ENCODE measurements around the gene AGMAT.

DNA sequence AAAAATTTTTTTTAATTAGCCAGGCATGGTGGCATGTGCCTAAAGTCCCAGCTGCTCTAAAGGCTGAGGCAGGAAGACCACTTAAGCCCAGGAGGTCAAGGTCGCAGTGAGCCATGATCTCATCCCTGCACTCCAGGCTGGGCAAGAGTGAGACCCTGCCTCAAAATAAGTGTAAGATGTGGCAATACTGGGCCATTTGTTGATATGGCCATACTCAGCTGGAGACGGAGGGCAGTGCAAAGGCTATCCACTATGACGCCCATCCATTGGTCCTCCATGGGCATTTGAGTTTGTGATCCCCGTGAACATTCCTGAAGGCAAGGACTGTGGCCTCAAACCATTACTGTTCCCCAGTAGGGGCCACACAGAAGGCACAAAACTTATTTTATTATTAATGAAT lies 62.3 kb downstream of the AGMAT start:
- TF ChIP-seq, protein P1, sequence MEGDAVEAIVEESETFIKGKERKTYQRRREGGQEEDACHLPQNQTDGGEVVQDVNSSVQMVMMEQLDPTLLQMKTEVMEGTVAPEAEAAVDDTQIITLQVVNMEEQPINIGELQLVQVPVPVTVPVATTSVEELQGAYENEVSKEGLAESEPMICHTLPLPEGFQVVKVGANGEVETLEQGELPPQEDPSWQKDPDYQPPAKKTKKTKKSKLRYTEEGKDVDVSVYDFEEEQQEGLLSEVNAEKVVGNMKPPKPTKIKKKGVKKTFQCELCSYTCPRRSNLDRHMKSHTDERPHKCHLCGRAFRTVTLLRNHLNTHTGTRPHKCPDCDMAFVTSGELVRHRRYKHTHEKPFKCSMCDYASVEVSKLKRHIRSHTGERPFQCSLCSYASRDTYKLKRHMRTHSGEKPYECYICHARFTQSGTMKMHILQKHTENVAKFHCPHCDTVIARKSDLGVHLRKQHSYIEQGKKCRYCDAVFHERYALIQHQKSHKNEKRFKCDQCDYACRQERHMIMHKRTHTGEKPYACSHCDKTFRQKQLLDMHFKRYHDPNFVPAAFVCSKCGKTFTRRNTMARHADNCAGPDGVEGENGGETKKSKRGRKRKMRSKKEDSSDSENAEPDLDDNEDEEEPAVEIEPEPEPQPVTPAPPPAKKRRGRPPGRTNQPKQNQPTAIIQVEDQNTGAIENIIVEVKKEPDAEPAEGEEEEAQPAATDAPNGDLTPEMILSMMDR (conservative IDR thresholded peaks at IDR 0.05 in 1 of 2, IDR thresholded peaks at IDR 0.05 in 1 of 2; ENCODE audit: low read depth in 1 of 2, low read length in 2 of 2): no peak
- no peak for TF ChIP-seq EZH2 (IDR thresholded peaks at IDR 0.05; ENCODE audit: low read length, missing control alignments)
